ENCODE measurements around the gene NTRK3.

Gene NTRK3

DNA sequence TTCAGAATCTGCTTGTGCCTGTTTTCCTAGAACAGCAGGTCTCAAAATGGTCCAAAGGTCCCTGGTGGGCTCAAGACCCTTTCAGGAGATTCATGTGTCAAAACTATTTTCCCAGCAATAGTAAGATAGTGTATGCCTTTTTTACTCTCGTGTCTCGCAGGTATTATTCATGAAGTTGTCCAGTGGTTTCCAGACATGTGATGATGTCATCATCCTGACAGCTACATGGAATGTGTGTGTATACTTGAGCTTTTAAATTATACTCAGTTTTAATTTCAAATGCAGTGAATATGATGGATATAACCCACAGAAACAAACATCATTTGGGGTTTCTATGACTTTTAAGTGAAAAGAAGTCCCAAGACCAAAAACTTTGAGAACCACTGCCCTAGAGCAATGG lies 288.6 kb downstream of the NTRK3 start:
- DNase-seq (ENCODE audit: low read depth) = no peak
- no peak overlapping the region for H3K4me3 ChIP-seq (ENCODE audit: low read depth, low read length)
- no peak for TF ChIP-seq CTCF (IDR thresholded peaks at IDR 0.05; ENCODE audit: control insufficient read depth, extremely low read depth, insufficient read depth)

- TF ChIP-seq CTCF (IDR thresholded peaks at IDR 0.05; ENCODE audit: control insufficient read depth, extremely low read depth, insufficient read depth) = no peak
- no peak for DNase-seq (ENCODE audit: low read depth)
- no peak overlapping the region for H3K4me3 ChIP-seq (ENCODE audit: low read depth, low read length)
These were observed 291.2 kb downstream of the NTRK3 start for GRCh38 chr15:87965304-87965703.

- H3K4me3 ChIP-seq (ENCODE audit: low read depth, low read length) = no peak overlapping the region
- DNase-seq (ENCODE audit: low read depth) = no peak
- TF ChIP-seq CTCF (IDR thresholded peaks at IDR 0.05; ENCODE audit: control insufficient read depth, extremely low read depth, insufficient read depth) = no peak
These were observed 294.1 kb downstream of the NTRK3 start for GRCh38 chr15:87962428-87962827.

DNA sequence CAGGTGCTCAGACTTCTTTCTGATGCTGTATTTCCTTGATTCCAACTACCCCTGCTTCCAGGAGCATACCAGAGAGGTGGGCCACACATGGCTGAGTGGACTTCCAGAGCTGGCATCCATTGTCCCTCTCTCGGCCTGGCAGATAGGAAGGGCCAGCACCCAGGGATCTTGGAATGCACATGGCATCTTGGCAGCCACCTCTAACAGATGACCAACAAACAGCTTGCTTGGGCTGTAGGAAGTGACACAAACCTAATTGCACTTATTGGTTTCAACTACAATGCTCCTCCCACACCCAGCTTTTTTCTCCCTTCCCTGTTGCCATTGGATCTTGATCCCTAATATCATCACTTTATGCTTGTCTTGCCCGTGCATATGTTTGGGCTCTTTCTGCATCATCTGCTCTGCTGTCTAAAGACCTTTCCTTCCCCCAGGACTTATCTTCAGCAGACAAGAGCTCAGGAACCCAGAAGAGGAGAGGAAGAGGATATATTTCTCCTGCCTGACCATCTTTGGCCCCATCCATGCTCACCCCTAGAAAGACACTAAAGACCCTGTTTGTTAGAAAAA lies 294.6 kb downstream of the NTRK3 start:
- TF ChIP-seq CTCF (IDR thresholded peaks at IDR 0.05; ENCODE audit: control insufficient read depth, extremely low read depth, insufficient read depth) = no peak
- DNase-seq (ENCODE audit: low read depth) = no peak
- H3K4me3 ChIP-seq (ENCODE audit: low read depth, low read length) = no peak overlapping the region

- DNase-seq (ENCODE audit: low read depth) = no peak
- no peak overlapping the region for H3K4me3 ChIP-seq (ENCODE audit: low read depth, low read length)
- no peak for TF ChIP-seq CTCF (IDR thresholded peaks at IDR 0.05; ENCODE audit: control insufficient read depth, extremely low read depth, insufficient read depth)
These were observed 296.9 kb downstream of the NTRK3 start for GRCh38 chr15:87959662-87960061.

GRCh38 chr15:87959080-87959479 lies 297.5 kb downstream of the NTRK3 start:
- no peak for TF ChIP-seq CTCF (IDR thresholded peaks at IDR 0.05; ENCODE audit: control insufficient read depth, extremely low read depth, insufficient read depth)
- DNase-seq (ENCODE audit: low read depth) = no peak

DNA sequence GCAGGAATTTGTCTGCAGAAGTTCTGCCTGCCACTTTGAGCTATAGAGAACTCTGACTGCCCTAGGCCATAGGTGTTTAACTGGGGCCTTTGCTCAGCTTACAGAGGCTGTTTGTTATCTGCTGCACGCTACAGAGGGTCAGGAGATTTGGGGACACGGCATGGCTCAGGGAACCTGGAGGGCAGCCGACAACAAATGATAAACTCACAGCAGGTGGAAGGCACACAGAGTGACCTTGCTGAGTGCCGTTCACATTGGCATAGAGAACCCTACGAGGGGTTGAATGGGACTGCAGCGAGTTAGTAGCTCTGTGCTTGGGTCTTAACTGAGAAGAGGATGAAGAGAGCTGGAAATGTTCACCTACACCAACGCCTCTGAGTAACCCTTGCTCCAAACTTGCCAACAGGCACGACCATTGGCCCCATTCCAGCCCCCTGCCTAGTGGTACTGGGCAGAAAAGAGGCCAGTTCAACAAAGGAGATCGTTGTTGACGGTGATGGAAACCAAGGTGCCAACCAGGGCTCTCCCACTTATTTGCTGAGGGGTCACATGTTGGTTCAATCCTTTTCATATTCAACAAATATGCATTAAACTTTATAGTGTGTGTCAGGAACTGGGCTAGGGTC lies 301.1 kb downstream of the NTRK3 start:
- no peak for TF ChIP-seq CTCF (IDR thresholded peaks at IDR 0.05; ENCODE audit: control insufficient read depth, extremely low read depth, insufficient read depth)

More at GRCh38 chr15:87959080-87959479, 297.5 kb downstream of the NTRK3 start:
- no peak overlapping the region for H3K4me3 ChIP-seq (ENCODE audit: low read depth, low read length)

More for the DNA sequence above, 301.1 kb downstream of the NTRK3 start:
- no peak overlapping the region for H3K4me3 ChIP-seq (ENCODE audit: low read depth, low read length)
- no peak for DNase-seq (ENCODE audit: low read depth)
